OCI-LY3 (cell line): ENCODE measurements around the gene ST3GAL3.

Experiments
- H2AFZ ChIP-seq: fragments of 200-600, 300-600 bp; shearing (Covaris generic); 2 replicates; pipeline ENCODE4 v1.6.0; 2014; ENCODE audit warnings: antibody characterized with exemption, low read depth, low read length
- H3K27ac ChIP-seq: fragments of 200-600, 300-600 bp; sonication (generic); 2 replicates; pipeline ENCODE4 v1.5.1; 2014; ENCODE audit warnings: mild to moderate bottlenecking, low read length, moderate library complexity, mixed read lengths
- H3K27me3 ChIP-seq: fragments of 200-600, 300-600 bp; sonication (generic); 2 replicates; pipeline ENCODE4 v1.6.1; 2014; ENCODE audit warnings: low read depth, low read length, mixed read lengths
- H3K36me3 ChIP-seq: fragments of 200-600, 300-600 bp; sonication (generic); replicated peaks from 2 replicates; pipeline ENCODE3; 2014; ENCODE audit warnings: low read depth, low read length, mixed read lengths
- H3K4me1 ChIP-seq: fragments of 300-600, 200-600 bp; sonication (generic); 2 replicates; pipeline ENCODE4 v1.6.1; 2014; ENCODE audit warnings: low read length, mixed read lengths
- H3K4me2 ChIP-seq: fragments of 200-600, 300-600 bp; sonication (generic); 2 replicates; pipeline ENCODE4 v1.6.1; 2014; ENCODE audit warnings: low read length, mixed read lengths
- H3K4me3 ChIP-seq: fragments of 300-600, 200-600 bp; sonication (generic); 2 replicates; pipeline ENCODE4 v1.5.1; 2014; ENCODE audit warnings: antibody characterized with exemption, mild to moderate bottlenecking, low read length, moderate library complexity
- H3K79me2 ChIP-seq: fragments of 300-600, 200-600 bp; shearing (Covaris generic); 2 replicates; pipeline ENCODE4 v1.6.1; 2014; ENCODE audit warnings: mild to moderate bottlenecking, low read length, mixed read lengths
- H3K9ac ChIP-seq: fragments of 300-600, 200-600 bp; shearing (Covaris generic); 2 replicates; pipeline ENCODE4 v1.6.0; 2014; ENCODE audit warnings: mild to moderate bottlenecking, low read length, moderate library complexity
- H3K9me3 ChIP-seq: fragments of 200-600, 300-600 bp; shearing (Covaris generic); 2 replicates; pipeline ENCODE4 v1.6.1; 2014; ENCODE audit warnings: low read length, mixed read lengths; ENCODE audit not compliant: insufficient read depth
- H4K20me1 ChIP-seq: fragments of 200-600, 300-600 bp; sonication (generic); 2 replicates; pipeline ENCODE4 v1.6.1; 2016; ENCODE audit warnings: low read length, mixed read lengths; ENCODE audit not compliant: insufficient read depth
- EZH2phosphoT487 ChIP-seq: fragments of 200-600 bp; shearing (Covaris generic); IDR thresholded peaks from 2 replicates; pipeline ENCODE4 v1.6.1; 2018; ENCODE audit warnings: antibody characterized with exemption, mixed run types, low read depth
- TF ChIP-seq, protein P1 (sequence below): fragments of 200-600, 300-600 bp; sonication (generic); IDR thresholded peaks from 2 replicates; pipeline ENCODE4 v1.5.1; 2014; ENCODE audit warnings: antibody characterized with exemption, low read length, low read depth

Gene ST3GAL3

DNA sequence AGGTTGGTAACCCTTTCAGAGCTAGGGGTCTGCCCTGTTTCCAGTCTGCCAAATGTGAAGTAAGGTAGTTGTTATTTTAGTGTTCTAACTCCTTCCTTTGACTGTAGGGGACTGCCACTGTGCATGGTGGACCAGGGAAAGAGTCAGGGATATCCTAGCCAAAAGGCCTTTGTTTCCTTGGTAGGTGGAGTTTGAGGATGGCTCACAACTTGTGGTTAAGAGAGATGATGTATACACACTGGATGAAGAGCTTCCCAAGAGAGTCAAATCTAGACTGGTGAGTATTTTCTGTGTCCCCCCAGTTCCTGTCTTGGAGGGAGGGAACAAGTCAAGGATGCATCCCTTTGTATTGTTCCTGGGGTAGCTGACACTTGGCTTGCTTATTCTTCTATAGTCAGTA, 3.5 kb upstream of the ST3GAL3 start:
- Histone ChIP-seq H3K4me1 (peaks cover 14% of the 10 kb centered on the region), H3K4me2 (no peak overlapping the region), H3K9me3 (no peaks in the 10 kb centered on the region), H3K27ac (no peak overlapping the region), H2AFZ (no peak overlapping the region), H3K36me3 (peaks cover 2% of the 10 kb centered on the region), H4K20me1 (no peaks in the 10 kb centered on the region), H3K9ac (no peak overlapping the region), H3K4me3 (no peak overlapping the region), H3K79me2 (peaks cover 24% of the 10 kb centered on the region), H3K27me3 (no peaks in the 10 kb centered on the region)
- no peak for TF ChIP-seq EZH2phosphoT487
- TF ChIP-seq, protein P1, sequence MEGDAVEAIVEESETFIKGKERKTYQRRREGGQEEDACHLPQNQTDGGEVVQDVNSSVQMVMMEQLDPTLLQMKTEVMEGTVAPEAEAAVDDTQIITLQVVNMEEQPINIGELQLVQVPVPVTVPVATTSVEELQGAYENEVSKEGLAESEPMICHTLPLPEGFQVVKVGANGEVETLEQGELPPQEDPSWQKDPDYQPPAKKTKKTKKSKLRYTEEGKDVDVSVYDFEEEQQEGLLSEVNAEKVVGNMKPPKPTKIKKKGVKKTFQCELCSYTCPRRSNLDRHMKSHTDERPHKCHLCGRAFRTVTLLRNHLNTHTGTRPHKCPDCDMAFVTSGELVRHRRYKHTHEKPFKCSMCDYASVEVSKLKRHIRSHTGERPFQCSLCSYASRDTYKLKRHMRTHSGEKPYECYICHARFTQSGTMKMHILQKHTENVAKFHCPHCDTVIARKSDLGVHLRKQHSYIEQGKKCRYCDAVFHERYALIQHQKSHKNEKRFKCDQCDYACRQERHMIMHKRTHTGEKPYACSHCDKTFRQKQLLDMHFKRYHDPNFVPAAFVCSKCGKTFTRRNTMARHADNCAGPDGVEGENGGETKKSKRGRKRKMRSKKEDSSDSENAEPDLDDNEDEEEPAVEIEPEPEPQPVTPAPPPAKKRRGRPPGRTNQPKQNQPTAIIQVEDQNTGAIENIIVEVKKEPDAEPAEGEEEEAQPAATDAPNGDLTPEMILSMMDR = no peak

DNA sequence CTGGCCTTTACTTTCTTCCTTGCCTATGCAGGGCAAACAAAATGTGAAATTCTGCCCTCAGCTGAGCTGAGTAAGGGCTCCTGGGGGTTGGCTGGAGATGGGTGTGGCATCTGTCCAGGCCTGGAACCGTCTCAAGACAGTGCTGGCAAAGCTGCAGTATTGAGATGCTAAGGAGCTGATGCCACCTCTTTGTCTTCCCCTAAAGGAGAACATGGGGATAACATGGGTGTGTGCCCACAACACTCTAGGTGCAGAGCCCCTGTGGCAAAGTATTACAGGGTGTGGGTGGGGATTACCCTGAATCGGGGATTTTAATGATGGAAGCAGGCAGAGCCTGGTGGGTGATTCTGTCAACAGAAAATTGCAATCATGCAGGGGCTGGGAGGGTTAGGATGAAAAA, 2.5 kb upstream of the ST3GAL3 start:
- no peaks in the 10 kb centered on the region for H4K20me1 ChIP-seq
- no peak overlapping the region for H3K9ac ChIP-seq
- H3K27ac ChIP-seq = no peak overlapping the region
- no peak overlapping the region for H3K4me2 ChIP-seq
- H2AFZ ChIP-seq = no peak overlapping the region
- H3K27me3 ChIP-seq = no peaks in the 10 kb centered on the region
- H3K4me1 ChIP-seq = peaks cover 15% of the 10 kb centered on the region
- no peak for TF ChIP-seq EZH2phosphoT487
- TF ChIP-seq, protein P1 = no peak
- H3K4me3 ChIP-seq = no peak overlapping the region
- peaks cover 26% of the 10 kb centered on the region for H3K79me2 ChIP-seq
- peaks cover 2% of the 10 kb centered on the region for H3K36me3 ChIP-seq
- no peaks in the 10 kb centered on the region for H3K9me3 ChIP-seq

DNA sequence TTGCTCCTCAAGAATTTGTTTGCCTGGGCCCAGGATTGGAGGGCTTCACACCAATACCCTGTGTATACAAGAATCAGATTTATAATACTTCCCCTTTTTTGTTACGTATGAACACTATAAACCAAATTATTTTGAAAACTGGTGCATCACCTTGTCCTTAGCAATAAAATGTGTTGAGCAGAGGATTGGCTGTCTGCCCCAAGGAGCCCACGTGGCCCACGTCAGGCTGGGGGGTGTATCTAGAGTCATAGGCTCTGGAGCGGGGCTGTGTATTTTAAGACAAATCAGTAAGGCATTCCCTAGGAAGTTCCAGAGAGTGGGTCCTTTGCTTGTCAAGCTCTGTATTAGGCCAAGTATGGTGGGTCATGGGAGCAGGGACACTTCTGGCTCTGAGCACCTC, 2.0 kb upstream of the ST3GAL3 start:
- Histone ChIP-seq H3K27ac (no peak overlapping the region), H3K4me2 (no peak overlapping the region), H2AFZ (no peak overlapping the region), H3K4me1 (peaks cover 15% of the 10 kb centered on the region), H3K9me3 (no peaks in the 10 kb centered on the region), H3K9ac (no peak overlapping the region), H3K79me2 (peaks cover 26% of the 10 kb centered on the region), H3K4me3 (no peak overlapping the region), H3K27me3 (no peaks in the 10 kb centered on the region), H3K36me3 (peaks cover 2% of the 10 kb centered on the region), H4K20me1 (no peaks in the 10 kb centered on the region)
- TF ChIP-seq, protein P1 = no peak
- no peak for TF ChIP-seq EZH2phosphoT487

DNA sequence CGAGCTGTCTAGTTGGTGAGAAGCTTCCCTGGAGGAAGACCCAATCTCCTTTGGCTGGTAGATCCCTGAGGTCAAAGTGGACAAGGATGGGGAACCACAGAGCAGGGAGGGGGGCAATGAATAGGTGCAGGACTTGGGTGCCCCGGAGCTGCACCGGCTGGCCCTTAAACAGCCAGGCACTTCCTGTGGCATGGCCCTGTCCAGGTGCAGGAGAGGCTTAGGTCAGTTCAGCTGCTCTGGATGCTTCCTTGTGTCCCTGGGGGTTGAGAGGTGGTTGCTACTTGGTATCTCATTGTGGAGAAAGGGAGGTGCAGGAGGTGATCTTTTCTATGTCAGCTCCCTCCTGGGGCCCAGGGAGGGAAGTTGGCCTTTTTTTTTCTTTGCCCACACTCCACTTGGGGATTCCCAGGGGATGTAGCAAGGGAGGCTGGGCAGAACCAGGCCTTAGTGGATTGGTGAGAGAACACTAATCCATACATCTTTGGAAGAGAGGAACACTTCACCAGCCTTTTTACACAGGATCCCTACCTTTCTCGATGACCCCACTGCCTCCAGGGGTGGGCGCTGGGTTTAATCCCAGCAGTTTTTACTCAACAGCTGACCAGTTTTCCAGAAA, 1.2 kb upstream of the ST3GAL3 start:
- H3K36me3 ChIP-seq = peaks cover 2% of the 10 kb centered on the region
- no peak overlapping the region for H3K27ac ChIP-seq
- peak overlapping the region; percentile 93 for H3K4me3 ChIP-seq
- H3K4me1 ChIP-seq = peaks cover 15% of the 10 kb centered on the region
- no peaks in the 10 kb centered on the region for H3K9me3 ChIP-seq
- H2AFZ ChIP-seq = no peak overlapping the region
- H4K20me1 ChIP-seq = no peaks in the 10 kb centered on the region
- TF ChIP-seq, protein P1 = no peak
- no peak for TF ChIP-seq EZH2phosphoT487
- no peaks in the 10 kb centered on the region for H3K27me3 ChIP-seq
- H3K79me2 ChIP-seq = peaks cover 26% of the 10 kb centered on the region
- peak overlapping the region; percentile 93 for H3K4me2 ChIP-seq
- H3K9ac ChIP-seq = peak overlapping the region; percentile 84
